GOT3 (cell line): ENCODE measurements around the gene KYAT1.
"Not testable (repeated sequence)": the region's sequence is repeated elsewhere in the genome, so short reads cannot be mapped to it uniquely, and the experiment has no call there.

Experiments used
- DNase-seq: peaks from one replicate; lab custom pipeline; 2025; ENCODE audit warnings: mixed read lengths; lab: John Stamatoyannopoulos, UW

KYAT1 gene

GRCh38 chr9:128818099-128818838 is 63.5 kb downstream of the KYAT1 start, which contains the start of gene ENDOG:
ENDOG (plus strand) TSS chr9:128818500; CDS start chr9:128818685, 185 bp downstream.
- DNase-seq, result peak; percentile 69

DNA sequence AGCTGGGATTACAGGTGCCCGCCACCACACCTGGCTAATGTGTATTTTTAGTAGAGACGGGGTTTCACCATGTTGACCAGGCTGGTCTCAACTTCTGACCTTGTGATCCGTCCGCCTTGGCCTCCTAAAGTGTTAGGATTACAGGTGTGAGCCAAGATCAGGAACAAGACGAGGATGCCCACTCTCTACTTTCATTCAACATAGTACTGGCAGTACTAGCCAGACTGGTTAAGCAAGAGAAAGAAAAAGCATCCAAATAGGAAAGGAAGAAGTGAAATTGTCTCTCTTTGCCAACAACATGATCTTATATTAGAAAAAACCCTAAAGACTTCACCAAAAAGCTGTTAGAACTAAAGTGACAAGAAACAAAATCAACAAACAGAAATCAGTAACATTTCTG is 70.9 kb downstream of the KYAT1 start:
- DNase-seq, result no peak

GRCh38 chr9:128809831-128810230 is 71.9 kb downstream of the KYAT1 start:
- no peak for DNase-seq

DNA sequence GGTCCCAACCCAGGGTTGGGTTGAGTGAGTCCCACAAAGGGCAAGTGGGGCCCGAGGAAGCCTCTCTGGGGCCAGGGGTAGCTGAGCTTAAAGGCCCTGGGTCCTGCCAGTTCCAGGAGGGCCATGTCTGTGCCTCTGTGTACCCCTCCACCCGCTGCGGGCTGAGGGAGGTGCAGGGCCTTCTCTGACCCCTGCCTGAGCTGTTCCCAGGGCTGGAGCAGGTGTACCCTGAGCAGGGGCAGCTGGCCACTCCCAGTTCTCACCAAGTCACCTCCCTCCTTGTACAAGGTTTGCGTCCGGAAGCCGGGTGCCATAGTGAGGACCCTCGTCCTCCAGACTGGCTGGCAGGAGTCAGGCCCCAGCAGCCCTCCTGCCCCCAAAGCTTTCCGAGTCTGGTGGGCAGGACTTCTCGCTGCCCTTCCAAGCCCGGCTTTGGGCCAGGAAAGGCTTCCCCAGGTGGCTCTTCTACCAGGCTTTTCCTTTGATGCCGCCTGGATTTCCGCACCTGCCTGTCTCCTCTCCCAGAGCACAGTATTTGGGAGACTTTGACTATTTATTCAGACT is 72.6 kb downstream of the KYAT1 start:
- DNase-seq, result no peak

DNA sequence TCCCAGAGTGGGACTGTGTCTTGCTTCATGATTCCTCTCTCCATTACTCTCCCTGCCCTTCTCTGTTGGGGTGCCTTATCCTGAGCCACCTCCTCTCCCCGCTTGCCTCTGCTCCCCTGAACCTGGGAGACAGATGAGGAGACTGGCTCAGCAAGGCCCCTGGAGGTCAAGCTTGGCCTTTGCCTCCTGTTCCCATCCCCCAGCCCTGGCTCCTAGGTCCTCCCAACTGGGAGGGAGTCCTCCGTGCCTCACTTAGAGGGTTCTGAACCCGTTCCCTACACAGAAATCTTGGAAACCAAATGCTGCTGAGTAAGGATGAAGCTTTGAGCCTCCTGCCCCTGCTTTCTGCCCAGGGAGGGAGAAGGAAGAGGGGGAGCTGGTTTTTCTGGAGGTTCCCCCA is 73.2 kb downstream of the KYAT1 start:
- no peak for DNase-seq

GRCh38 chr9:128807827-128808226 is 73.9 kb downstream of the KYAT1 start:
- DNase-seq, result no peak

DNA sequence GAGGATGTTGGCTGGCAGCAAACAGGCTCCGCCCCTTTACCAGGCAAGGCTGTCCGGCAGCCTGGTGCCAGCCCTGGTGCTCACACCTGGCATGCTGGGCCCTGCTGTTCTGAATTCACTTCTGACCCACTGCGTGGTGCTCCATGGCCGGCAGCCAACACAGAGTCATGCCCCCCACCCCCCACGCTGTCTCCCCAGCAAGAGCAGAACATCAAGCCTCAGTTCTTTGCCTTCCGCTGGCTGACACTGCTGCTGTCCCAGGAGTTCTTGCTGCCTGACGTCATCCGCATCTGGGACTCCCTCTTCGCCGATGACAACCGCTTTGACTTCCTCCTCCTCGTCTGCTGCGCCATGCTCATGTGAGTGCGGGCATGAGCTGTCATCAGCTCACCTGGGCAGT is 76.1 kb downstream of the KYAT1 start:
- DNase-seq, result no peak

- no peak for DNase-seq
These were observed 79.3 kb downstream of the KYAT1 start for GRCh38 chr9:128802482-128802881.

GRCh38 chr9:128800061-128800460 is 81.7 kb downstream of the KYAT1 start:
- DNase-seq, result no peak

DNA sequence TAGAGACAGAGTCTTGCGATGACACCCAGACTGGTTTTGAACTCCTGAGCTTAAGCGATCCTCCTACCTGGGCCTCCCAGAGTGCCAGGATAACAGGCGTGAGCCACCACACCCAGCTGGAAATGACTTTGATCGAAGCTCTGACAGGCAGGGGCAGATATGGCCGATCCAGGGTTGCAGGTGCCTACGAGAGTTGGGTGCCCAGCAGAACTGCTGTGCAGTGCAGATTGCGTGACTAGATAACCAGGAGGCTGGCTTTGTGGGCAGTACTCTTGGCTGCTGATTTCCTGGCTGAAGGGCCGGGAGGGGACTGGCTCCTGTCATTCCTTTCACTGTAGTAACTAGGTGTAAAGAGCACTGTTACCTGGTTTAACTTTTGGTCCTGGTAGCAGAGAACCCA is 82.9 kb downstream of the KYAT1 start:
- no peak for DNase-seq

- DNase-seq, result not testable (repeated sequence)
These were observed 86.8 kb downstream of the KYAT1 start for GRCh38 chr9:128794961-128795360.

DNA sequence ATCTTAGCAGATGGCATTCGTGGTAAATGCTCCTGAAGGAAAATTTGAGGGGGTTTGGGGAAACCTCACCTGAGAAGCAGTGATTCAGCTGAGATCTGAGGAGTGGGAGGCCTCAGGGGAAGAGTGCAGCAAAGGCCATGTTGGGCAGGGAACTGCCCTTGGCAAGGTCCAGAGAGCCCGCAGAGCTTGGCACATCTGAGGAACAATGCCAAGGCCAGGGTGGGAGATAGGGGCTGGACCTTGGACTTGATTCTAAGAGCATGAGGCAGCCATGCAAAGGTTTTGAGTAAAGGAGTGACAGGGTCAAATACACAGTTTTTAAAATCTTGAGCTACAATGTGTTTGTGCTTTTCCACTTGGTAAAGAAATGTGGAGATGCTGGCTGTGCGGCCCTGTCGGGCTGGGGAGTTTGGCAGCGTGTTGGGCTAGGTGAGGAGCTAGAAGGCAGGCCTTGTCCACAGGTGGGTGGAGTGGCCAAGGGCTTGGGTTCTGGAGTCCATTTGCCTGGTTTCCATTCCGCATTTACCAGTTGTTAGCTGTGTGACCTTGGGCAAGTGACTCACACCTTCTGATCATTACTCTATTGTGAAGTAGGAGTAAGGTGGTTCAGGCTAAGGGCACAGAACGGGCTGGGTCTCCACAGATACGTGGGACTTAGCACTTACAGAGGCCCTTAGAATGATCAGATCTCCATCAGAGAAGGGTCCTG is 88.6 kb downstream of the KYAT1 start:
- DNase-seq, result no peak

GRCh38 chr9:128792134-128792533 is 89.6 kb downstream of the KYAT1 start:
- DNase-seq, result no peak

DNA sequence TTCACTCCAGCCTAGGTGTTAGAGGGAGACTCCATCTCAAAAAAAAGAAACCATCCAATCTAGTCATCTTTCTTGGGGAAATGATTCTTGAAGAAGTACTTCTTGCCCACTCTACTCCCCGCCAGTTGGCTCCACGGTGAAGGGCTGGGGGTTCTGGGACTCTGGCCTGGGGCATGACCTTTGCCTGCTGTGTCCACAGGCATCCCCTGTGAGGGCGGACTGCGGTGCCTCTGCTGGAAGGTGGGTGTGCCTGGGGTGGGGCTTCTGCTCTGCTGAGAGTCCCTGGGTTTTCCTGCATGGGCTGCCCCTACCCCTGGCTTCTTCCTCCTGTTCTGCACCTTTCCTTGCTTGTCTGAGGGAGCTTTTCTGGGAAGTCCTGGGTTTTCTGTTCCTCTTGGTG is 91.2 kb downstream of the KYAT1 start:
- no peak for DNase-seq

- DNase-seq, result no peak
These were observed 93.3 kb downstream of the KYAT1 start for GRCh38 chr9:128788445-128788844.

GRCh38 chr9:128787659-128788058 is 94.1 kb downstream of the KYAT1 start:
- DNase-seq, result no peak

DNA sequence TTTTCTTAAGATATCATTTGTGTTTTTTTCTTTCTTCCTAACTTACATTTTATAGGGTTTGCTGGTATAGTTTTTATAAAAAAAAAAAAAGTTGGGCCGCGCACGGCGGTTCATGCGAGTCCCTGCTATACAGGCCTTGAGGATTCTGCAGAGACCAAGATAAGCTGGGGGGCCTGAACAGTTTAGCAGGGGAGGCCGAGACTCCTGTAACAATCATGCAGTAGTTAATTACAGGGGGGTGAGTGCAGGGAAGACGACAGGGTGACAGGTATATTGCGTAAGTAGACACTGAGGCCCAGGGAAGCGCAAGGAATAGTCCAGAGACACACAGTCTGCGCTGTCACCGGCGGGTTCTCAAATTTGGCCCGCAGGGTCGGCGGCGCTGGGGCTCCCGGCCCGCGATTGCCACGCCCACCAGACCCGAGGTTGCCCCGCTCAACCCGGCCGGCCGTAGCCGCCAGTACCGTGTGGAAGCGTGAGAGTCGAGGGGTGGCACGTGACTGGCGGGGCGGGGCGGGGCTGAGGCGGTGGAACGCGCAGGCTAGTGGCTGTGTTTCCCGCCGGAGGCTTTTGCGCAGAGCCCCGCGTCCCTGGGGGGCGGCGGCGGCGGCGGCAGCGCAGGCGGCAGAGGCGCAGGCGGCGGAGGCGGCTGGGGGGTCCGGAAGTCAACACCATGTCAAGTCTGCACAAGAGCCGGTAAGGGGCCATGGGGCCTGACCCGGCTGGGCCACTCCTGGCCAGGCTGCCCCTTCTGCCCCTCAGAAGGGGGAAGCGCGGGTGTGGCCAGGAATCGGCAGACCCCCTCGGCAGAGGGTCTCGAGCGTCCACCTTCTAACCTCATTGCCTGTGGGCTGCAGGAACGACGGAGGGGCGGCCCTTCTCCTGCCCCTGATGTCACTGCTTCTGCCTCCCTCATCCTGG is 94.8 kb downstream of the KYAT1 start, which contains the start of gene TBC1D13:
Gene TBC1D13 (plus strand): TSS at position 573 of the 921 bp plus-strand sequence. CDS start 101 bp downstream, at position 674.
- peak; percentile 33 for DNase-seq

DNA sequence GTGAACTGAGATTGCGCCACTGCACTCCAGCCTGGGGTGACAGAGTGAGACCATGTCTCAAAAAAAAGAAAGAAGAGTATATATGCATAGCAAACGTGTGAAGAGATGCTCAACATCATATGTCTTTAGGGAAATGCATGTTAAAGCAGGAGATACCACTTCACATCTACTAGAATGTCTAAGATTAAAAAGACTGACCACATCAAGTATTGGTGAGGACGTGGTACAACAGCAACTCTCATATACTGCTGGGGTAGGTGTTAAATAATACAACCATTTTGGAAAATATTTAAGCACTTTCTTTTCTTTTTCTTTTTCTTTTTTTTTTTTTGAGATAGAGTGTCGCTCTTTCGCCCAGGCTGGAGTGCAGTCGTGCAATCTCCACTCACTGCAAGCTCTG is 96.3 kb downstream of the KYAT1 start:
- no peak for DNase-seq
